ENCODE data around the gene TOLLIP.

The TOLLIP gene

GRCh38 chr11:1289211-1289935, 20.1 kb downstream of the TOLLIP start:
- H3K4me3 ChIP-seq (ENCODE audit: low read depth, low read length) = no peak overlapping the region
- no peak for TF ChIP-seq CTCF (IDR thresholded peaks at IDR 0.05; ENCODE audit: low read depth, low read length)

- no peak for TF ChIP-seq CTCF (IDR thresholded peaks at IDR 0.05; ENCODE audit: low read depth, low read length)
- H3K4me3 ChIP-seq (ENCODE audit: low read depth, low read length) = no peak overlapping the region
Observed at GRCh38 chr11:1288426-1289151, 20.8 kb downstream of the TOLLIP start.

- no peak overlapping the region for H3K4me3 ChIP-seq (ENCODE audit: low read depth, low read length)
- TF ChIP-seq CTCF (IDR thresholded peaks at IDR 0.05; ENCODE audit: low read depth, low read length) = no peak
Observed at GRCh38 chr11:1287928-1288327, 21.5 kb downstream of the TOLLIP start.

GRCh38 chr11:1285876-1286275, 23.6 kb downstream of the TOLLIP start:
- no peak for TF ChIP-seq CTCF (IDR thresholded peaks at IDR 0.05; ENCODE audit: low read depth, low read length)

GRCh38 chr11:1285316-1285744, 24.1 kb downstream of the TOLLIP start:
- no peak overlapping the region for H3K4me3 ChIP-seq (ENCODE audit: low read depth, low read length)
- TF ChIP-seq CTCF (IDR thresholded peaks at IDR 0.05; ENCODE audit: low read depth, low read length) = no peak

More at GRCh38 chr11:1285876-1286275, 23.6 kb downstream of the TOLLIP start:
- H3K4me3 ChIP-seq (ENCODE audit: low read depth, low read length) = no peak overlapping the region

- TF ChIP-seq CTCF (IDR thresholded peaks at IDR 0.05; ENCODE audit: low read depth, low read length) = no peak
- H3K4me3 ChIP-seq (ENCODE audit: low read depth, low read length) = no peak overlapping the region
Observed at GRCh38 chr11:1283906-1284305, 25.5 kb downstream of the TOLLIP start.

- no peak for TF ChIP-seq CTCF (IDR thresholded peaks at IDR 0.05; ENCODE audit: low read depth, low read length)
- H3K4me3 ChIP-seq (ENCODE audit: low read depth, low read length) = no peak overlapping the region
Observed at GRCh38 chr11:1283091-1283511, 26.3 kb downstream of the TOLLIP start.

All from WI38 (cell line).